HEK293T (cell line): ENCODE data around the gene EIF4B.

Experiments
- BHLHE40 ChIP-seq: fragments of 450-650 bp; IDR thresholded peaks from 2 replicates; pipeline ENCODE4 v1.6.1; 2016; ENCODE audit warnings: mild to moderate bottlenecking, moderate library complexity, borderline replicate concordance
- CTBP1 ChIP-seq: fragments of 450-650 bp; IDR thresholded peaks from 2 replicates; pipeline ENCODE4 v1.6.1; 2016; ENCODE audit warnings: borderline replicate concordance
- ELF4 ChIP-seq: fragments of 450-650 bp; IDR thresholded peaks from 2 replicates; pipeline ENCODE4 v1.6.1; 2017; ENCODE audit warnings: antibody characterized with exemption
- FOXK2 ChIP-seq: fragments of 450-650 bp; IDR thresholded peaks from 2 replicates; pipeline ENCODE4 v1.6.1; 2016; ENCODE audit warnings: mild to moderate bottlenecking
- FOXM1 ChIP-seq: fragments of 450-650 bp; IDR thresholded peaks from 2 replicates; pipeline ENCODE4 v1.6.1; 2017; ENCODE audit warnings: mild to moderate bottlenecking, borderline replicate concordance
- HDGF ChIP-seq: fragments of 450-650 bp; IDR thresholded peaks from 2 replicates; pipeline ENCODE4 v1.6.1; 2017; ENCODE audit warnings: antibody characterized with exemption, borderline replicate concordance
- NFRKB ChIP-seq: fragments of 450-650 bp; IDR thresholded peaks from 2 replicates; pipeline ENCODE4 v1.6.1; 2016; ENCODE audit warnings: mild to moderate bottlenecking, moderate library complexity
- SP1 ChIP-seq: fragments of 450-650 bp; IDR thresholded peaks from 2 replicates; pipeline ENCODE4 v1.6.1; 2017
- SUZ12 ChIP-seq: fragments of 450-650 bp; IDR thresholded peaks from 2 replicates; pipeline ENCODE4 v1.6.1; 2016; ENCODE audit warnings: mild to moderate bottlenecking
- TARDBP ChIP-seq: fragments of 450-650 bp; IDR thresholded peaks from 2 replicates; pipeline ENCODE4 v1.6.1; 2016
- ZNF384 ChIP-seq: fragments of 450-650 bp; IDR thresholded peaks from 2 replicates; pipeline ENCODE4 v1.6.1; 2016

- no peak for TF ChIP-seq FOXM1
- no peak for TF ChIP-seq ZNF384
- TF ChIP-seq SP1, result no peak
- TF ChIP-seq BHLHE40, result no peak
- TF ChIP-seq CTBP1, result no peak
- TF ChIP-seq ELF4, result no peak
- TF ChIP-seq TARDBP, result no peak
- TF ChIP-seq HDGF, result no peak
- TF ChIP-seq NFRKB, result no peak
- no peak for TF ChIP-seq FOXK2
- TF ChIP-seq SUZ12, result no peak
Measured at GRCh38 chr12:53086361-53086760, 80.1 kb downstream of the EIF4B start.
